Ishikawa (cell line): ENCODE measurements around the gene CNPPD1.

ENCODE experiments used
- EP300 ChIP-seq: IDR thresholded peaks from 2 replicates; pipeline ENCODE4 v1.6.1; 2012; ENCODE audit warnings: borderline replicate concordance
- TF ChIP-seq, protein P1 (sequence below): IDR thresholded peaks from 2 replicates; pipeline ENCODE4 v1.6.1; 2012

- TF ChIP-seq EP300 = no peak
- TF ChIP-seq, protein P1, sequence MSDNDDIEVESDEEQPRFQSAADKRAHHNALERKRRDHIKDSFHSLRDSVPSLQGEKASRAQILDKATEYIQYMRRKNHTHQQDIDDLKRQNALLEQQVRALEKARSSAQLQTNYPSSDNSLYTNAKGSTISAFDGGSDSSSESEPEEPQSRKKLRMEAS = no peak
These were observed 3.5 kb downstream of the CNPPD1 start for GRCh38 chr2:219173176-219173575.
